HG02840 (cell line): ENCODE measurements around the gene EPHB6.

Source experiments
- ATAC-seq: cut with Tn5 transposase; IDR thresholded peaks from one replicate; pipeline ENCODE4 v1.9.1; 2021; ENCODE audit warnings: mild to moderate bottlenecking, moderate library complexity, moderate number of reproducible peaks; ENCODE audit not compliant: unreplicated experiment, low FRiP score

Gene EPHB6

GRCh38 chr7:142833174-142834048 is 21.5 kb upstream of the EPHB6 start:
- ATAC-seq: peak; percentile 57

- ATAC-seq: no peak
Observed at GRCh38 chr7:142835487-142835886, 19.4 kb upstream of the EPHB6 start.

GRCh38 chr7:142836426-142836825 is 18.4 kb upstream of the EPHB6 start:
- no peak for ATAC-seq

GRCh38 chr7:142838461-142839213 is 16.2 kb upstream of the EPHB6 start:
- ATAC-seq: no peak

- ATAC-seq: no peak
Observed at GRCh38 chr7:142842251-142842766, 12.6 kb upstream of the EPHB6 start.

GRCh38 chr7:142847353-142847752 is 7.5 kb upstream of the EPHB6 start:
- no peak for ATAC-seq

- no peak for ATAC-seq
Observed at GRCh38 chr7:142851269-142851668, 3.6 kb upstream of the EPHB6 start.

- ATAC-seq: no peak
Observed at GRCh38 chr7:142851919-142852318, 3.0 kb upstream of the EPHB6 start.

GRCh38 chr7:142853739-142854371 is 1.0 kb upstream of the EPHB6 start:
- peak; percentile 81 for ATAC-seq

GRCh38 chr7:142855114-142855743 is 353 bp downstream of the EPHB6 start:
- peak; percentile 7 for ATAC-seq

GRCh38 chr7:142855756-142856564 is 1.1 kb downstream of the EPHB6 start:
- ATAC-seq: no peak

- ATAC-seq: no peak
Observed at GRCh38 chr7:142856565-142857245, 1.8 kb downstream of the EPHB6 start.

GRCh38 chr7:142857625-142858024 is 2.7 kb downstream of the EPHB6 start:
- no peak for ATAC-seq

- no peak for ATAC-seq
Observed at GRCh38 chr7:142859411-142859810, 4.5 kb downstream of the EPHB6 start.

- no peak for ATAC-seq
Observed at GRCh38 chr7:142859829-142860228, 5.0 kb downstream of the EPHB6 start.

GRCh38 chr7:142860968-142861367 is 6.1 kb downstream of the EPHB6 start:
- ATAC-seq: no peak

- no peak for ATAC-seq
Observed at GRCh38 chr7:142862351-142862750, 7.5 kb downstream of the EPHB6 start.

GRCh38 chr7:142862786-142863400 is 8.0 kb downstream of the EPHB6 start:
- ATAC-seq: no peak
